Astrocyte (in vitro differentiated cells and primary cell): ENCODE results near the gene FGFRL1. TPM values are rescaled to one million over a fixed set of nuclear protein-coding genes. Genes with fewer than 3 reads are reported as not detected.

Experiments used
- DNase-seq: peaks from one replicate; pipeline ENCODE4 v3.0.0-alpha.2; 2010; ENCODE audit warnings: low read depth
- FAIRE-seq: peaks from 2 replicates; lab custom pipeline; 2011; peaks lifted over from hg19 to GRCh38; lab: Jason Lieb, UNC
- H2AFZ ChIP-seq: 2 replicates; pipeline ENCODE4 v1.6.0; 2012; ENCODE audit warnings: low read depth, low read length, inconsistent platforms
- H3K27ac ChIP-seq: 2 replicates; pipeline ENCODE4 v1.5.1; 2011; ENCODE audit warnings: low read depth, low read length, inconsistent platforms
- H3K27me3 ChIP-seq: 2 replicates; pipeline ENCODE4 v1.6.0; 2011; ENCODE audit warnings: low read length, inconsistent platforms; ENCODE audit not compliant: insufficient read depth
- H3K36me3 ChIP-seq: 2 replicates; pipeline ENCODE4 v1.5.1; 2011; ENCODE audit warnings: low read length, inconsistent platforms; ENCODE audit not compliant: insufficient read depth
- H3K4me1 ChIP-seq: 2 replicates; pipeline ENCODE4 v1.5.1; 2011; ENCODE audit warnings: low read length, inconsistent platforms; ENCODE audit not compliant: insufficient read depth
- H3K4me2 ChIP-seq: 2 replicates; pipeline ENCODE4 v1.6.0; 2012; ENCODE audit warnings: low read length, inconsistent platforms
- H3K4me3 ChIP-seq: 2 replicates; pipeline ENCODE4 v1.5.1; 2011; ENCODE audit warnings: low read depth, mild to moderate bottlenecking, low read length, inconsistent platforms; ENCODE audit not compliant: insufficient read depth
- H3K79me2 ChIP-seq: 2 replicates; pipeline ENCODE4 v1.6.0; 2012; ENCODE audit warnings: mild to moderate bottlenecking, low read length, inconsistent platforms; ENCODE audit not compliant: insufficient read depth
- H3K9ac ChIP-seq: 2 replicates; pipeline ENCODE4 v1.6.0; 2012; ENCODE audit warnings: mild to moderate bottlenecking, low read length, inconsistent platforms
- H3K9me3 ChIP-seq: 2 replicates; pipeline ENCODE4 v1.5.1; 2012; ENCODE audit warnings: low read depth, mild to moderate bottlenecking, low read length, inconsistent platforms; ENCODE audit not compliant: insufficient read depth
- H4K20me1 ChIP-seq: 2 replicates; pipeline ENCODE4 v1.6.0; 2012; ENCODE audit warnings: low read length, inconsistent platforms; ENCODE audit not compliant: insufficient read depth
- H3K27ac Mint-ChIP-seq: one replicate; pipeline ENCODE4 v1.8.0; 2021; ENCODE audit warnings: mild to moderate bottlenecking, mixed read lengths; ENCODE audit not compliant: unreplicated experiment
- H3K27me3 Mint-ChIP-seq: one replicate; pipeline ENCODE4 v1.8.0; 2021; ENCODE audit warnings: low read depth, mixed read lengths; ENCODE audit not compliant: unreplicated experiment
- H3K36me3 Mint-ChIP-seq: one replicate; pipeline ENCODE4 v1.8.0; 2021; ENCODE audit warnings: low read depth, mixed read lengths; ENCODE audit not compliant: unreplicated experiment
- H3K4me1 Mint-ChIP-seq: one replicate; pipeline ENCODE4 v1.8.0; 2021; ENCODE audit warnings: low read depth, mixed read lengths; ENCODE audit not compliant: unreplicated experiment
- H3K4me3 Mint-ChIP-seq: one replicate; pipeline ENCODE4 v1.8.0; 2021; ENCODE audit warnings: mild to moderate bottlenecking, moderate library complexity, mixed read lengths; ENCODE audit not compliant: unreplicated experiment
- H3K9me3 Mint-ChIP-seq: one replicate; pipeline ENCODE4 v1.8.0; 2021; ENCODE audit warnings: mild to moderate bottlenecking, mixed read lengths; ENCODE audit not compliant: unreplicated experiment
- EZH2 ChIP-seq: IDR thresholded peaks from 2 replicates; pipeline ENCODE4 v1.6.1; 2012; ENCODE audit warnings: mild to moderate bottlenecking, low read length, inconsistent platforms; ENCODE audit not compliant: insufficient read depth
- total RNA-seq: library from RNA; stranded (reverse); gene quantifications from 2 replicates; pipeline ENCODE4 v1.2.1, GENCODE V29; 2021
- TF ChIP-seq, protein P1 (sequence below): IDR thresholded peaks from 2 replicates; pipeline ENCODE4 v1.5.1; 2011; ENCODE audit warnings: low read depth, mild to moderate bottlenecking, inconsistent platforms, low read length, moderate library complexity; ENCODE audit not compliant: insufficient read depth

FGFRL1 gene
- total RNA-seq, 1 donor from 2014 or later = 64.2 TPM

DNA sequence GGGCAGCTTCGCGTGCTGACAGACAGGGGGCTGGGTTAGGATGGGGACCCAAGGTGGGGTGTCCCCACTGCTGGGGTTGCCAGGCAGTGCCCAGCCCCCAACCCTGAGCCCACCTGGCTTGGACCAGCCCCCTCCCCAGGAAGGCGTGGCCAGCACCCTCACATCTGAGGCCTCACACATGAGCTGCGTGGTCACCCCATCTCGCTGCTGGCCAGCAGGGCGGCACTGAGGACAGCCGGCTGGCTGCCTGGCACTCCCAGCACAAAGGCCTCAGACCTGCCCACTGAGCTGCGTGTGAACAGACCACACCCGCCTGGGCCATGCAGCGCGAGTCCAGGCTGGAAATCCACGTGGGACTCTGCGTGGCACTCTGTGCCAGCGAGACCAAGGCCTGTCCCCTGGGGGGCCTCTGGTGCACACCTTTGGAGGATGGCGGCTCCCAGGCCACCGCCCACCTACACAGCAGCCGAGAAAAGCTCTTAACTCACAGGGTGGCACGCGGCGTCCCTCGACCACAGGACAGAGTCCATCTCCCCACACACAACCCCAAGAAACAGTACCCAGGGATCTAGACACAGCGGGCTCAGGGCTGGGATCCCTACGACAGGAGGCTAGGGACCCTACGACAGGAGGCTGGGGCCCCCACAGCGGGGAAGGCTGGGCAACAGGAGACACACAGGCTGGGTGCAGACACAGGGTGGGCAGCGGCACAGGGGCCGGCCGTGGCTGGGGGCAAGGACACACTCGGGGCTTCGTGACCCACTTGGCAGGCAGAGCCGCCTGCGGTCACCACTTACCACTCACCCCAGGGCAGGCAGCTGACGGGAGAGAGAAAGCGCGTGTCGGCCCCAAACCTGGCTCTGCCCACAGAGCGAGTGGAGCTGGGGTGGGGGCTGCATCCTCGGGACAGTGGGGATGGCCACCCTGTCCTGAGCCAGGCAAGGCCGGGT lies 47.9 kb upstream of the FGFRL1 start:
- Histone ChIP-seq H3K9me3 (no peaks in the 10 kb centered on the region), H3K27me3 (no peaks in the 10 kb centered on the region), H3K36me3 (no peaks in the 10 kb centered on the region), H3K27ac (no peak overlapping the region), H3K4me3 (no peak overlapping the region), H4K20me1 (peaks cover 4% of the 10 kb centered on the region), H3K4me1 (no peaks in the 10 kb centered on the region), H3K4me2 (no peak overlapping the region), H3K9ac (no peak overlapping the region), H2AFZ (no peak overlapping the region), H3K79me2 (no peaks in the 10 kb centered on the region)
- H3K4me1 Mint-ChIP-seq = no peaks in the 10 kb centered on the region
- FAIRE-seq (no peak), DNase-seq (no peak)
- H3K27ac Mint-ChIP-seq = no peak overlapping the region
- H3K9me3 Mint-ChIP-seq = no peaks in the 10 kb centered on the region
- H3K36me3 Mint-ChIP-seq = peaks cover 2% of the 10 kb centered on the region
- TF ChIP-seq, protein P1, sequence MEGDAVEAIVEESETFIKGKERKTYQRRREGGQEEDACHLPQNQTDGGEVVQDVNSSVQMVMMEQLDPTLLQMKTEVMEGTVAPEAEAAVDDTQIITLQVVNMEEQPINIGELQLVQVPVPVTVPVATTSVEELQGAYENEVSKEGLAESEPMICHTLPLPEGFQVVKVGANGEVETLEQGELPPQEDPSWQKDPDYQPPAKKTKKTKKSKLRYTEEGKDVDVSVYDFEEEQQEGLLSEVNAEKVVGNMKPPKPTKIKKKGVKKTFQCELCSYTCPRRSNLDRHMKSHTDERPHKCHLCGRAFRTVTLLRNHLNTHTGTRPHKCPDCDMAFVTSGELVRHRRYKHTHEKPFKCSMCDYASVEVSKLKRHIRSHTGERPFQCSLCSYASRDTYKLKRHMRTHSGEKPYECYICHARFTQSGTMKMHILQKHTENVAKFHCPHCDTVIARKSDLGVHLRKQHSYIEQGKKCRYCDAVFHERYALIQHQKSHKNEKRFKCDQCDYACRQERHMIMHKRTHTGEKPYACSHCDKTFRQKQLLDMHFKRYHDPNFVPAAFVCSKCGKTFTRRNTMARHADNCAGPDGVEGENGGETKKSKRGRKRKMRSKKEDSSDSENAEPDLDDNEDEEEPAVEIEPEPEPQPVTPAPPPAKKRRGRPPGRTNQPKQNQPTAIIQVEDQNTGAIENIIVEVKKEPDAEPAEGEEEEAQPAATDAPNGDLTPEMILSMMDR = no peak
- no peak for TF ChIP-seq EZH2
- H3K4me3 Mint-ChIP-seq = no peak overlapping the region
- no peaks in the 10 kb centered on the region for H3K27me3 Mint-ChIP-seq

DNA sequence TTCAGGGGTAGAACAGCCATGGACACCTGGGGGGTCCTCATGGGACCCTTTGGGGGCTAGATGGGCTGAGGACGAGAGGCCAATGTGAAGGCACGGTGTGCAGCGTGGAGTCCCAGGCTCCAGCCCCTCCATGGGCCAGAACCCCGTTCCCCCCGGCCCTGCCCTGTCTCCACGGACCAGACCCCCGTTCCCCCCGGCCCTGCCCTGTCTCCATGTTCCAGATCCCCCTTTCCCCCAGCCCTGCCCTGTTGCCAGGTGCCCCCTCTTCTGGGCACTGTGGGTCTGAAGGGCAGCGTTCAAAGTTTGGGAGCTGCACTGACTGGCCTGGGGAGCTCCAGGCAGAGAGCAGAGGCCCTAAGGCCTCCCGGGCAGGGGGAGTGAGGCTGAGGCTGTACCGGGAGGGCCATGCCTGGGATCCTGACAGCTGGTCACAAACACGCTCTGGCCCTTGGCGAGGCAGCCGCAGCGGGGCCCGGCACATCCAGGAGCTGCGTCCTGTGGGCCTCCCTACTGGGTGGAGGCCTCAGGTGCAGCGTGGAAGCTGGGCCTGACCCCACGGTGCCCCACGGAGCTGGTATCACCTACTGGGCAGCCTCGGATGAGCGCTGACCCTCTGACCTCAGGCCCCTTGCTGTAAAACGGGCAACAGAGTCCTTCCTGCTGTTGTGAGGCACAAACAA lies 46.9 kb upstream of the FGFRL1 start:
- FAIRE-seq (no peak), DNase-seq (no peak)
- TF ChIP-seq, protein P1 = no peak
- TF ChIP-seq EZH2 = no peak
- Histone ChIP-seq H3K4me1 (no peaks in the 10 kb centered on the region), H3K27me3 (no peaks in the 10 kb centered on the region), H3K27ac (no peak overlapping the region), H3K9me3 (no peaks in the 10 kb centered on the region), H3K4me2 (no peak overlapping the region), H3K36me3 (no peaks in the 10 kb centered on the region), H2AFZ (no peak overlapping the region), H3K79me2 (no peaks in the 10 kb centered on the region), H4K20me1 (peaks cover 11% of the 10 kb centered on the region), H3K9ac (no peak overlapping the region), H3K4me3 (no peak overlapping the region)
- H3K36me3 Mint-ChIP-seq = peaks cover 2% of the 10 kb centered on the region
- H3K27me3 Mint-ChIP-seq = no peaks in the 10 kb centered on the region
- no peaks in the 10 kb centered on the region for H3K9me3 Mint-ChIP-seq
- no peak overlapping the region for H3K4me3 Mint-ChIP-seq
- no peak overlapping the region for H3K27ac Mint-ChIP-seq
- no peaks in the 10 kb centered on the region for H3K4me1 Mint-ChIP-seq
